Astrocyte (in vitro differentiated cells and primary cell): Measurements from ENCODE around the gene STIM1. TPM values are rescaled to one million over a fixed set of nuclear protein-coding genes. Genes with fewer than 3 reads are reported as not detected.
A peak's percentile ranks its signal among the peaks of the same experiment; 100 is the strongest.

Experiments
- DNase-seq: peaks from one replicate; pipeline ENCODE4 v3.0.0-alpha.2; 2010; ENCODE audit warnings: low read depth
- FAIRE-seq: peaks from 2 replicates; lab custom pipeline; 2011; peaks lifted over from hg19 to GRCh38; lab: Jason Lieb, UNC
- H2AFZ ChIP-seq: 2 replicates; pipeline ENCODE4 v1.6.0; 2012; ENCODE audit warnings: low read depth, low read length, inconsistent platforms
- H3K27ac ChIP-seq: 2 replicates; pipeline ENCODE4 v1.5.1; 2011; ENCODE audit warnings: low read depth, low read length, inconsistent platforms
- H3K27me3 ChIP-seq: 2 replicates; pipeline ENCODE4 v1.6.0; 2011; ENCODE audit warnings: low read length, inconsistent platforms; ENCODE audit not compliant: insufficient read depth
- H3K36me3 ChIP-seq: 2 replicates; pipeline ENCODE4 v1.5.1; 2011; ENCODE audit warnings: low read length, inconsistent platforms; ENCODE audit not compliant: insufficient read depth
- H3K4me1 ChIP-seq: 2 replicates; pipeline ENCODE4 v1.5.1; 2011; ENCODE audit warnings: low read length, inconsistent platforms; ENCODE audit not compliant: insufficient read depth
- H3K4me2 ChIP-seq: 2 replicates; pipeline ENCODE4 v1.6.0; 2012; ENCODE audit warnings: low read length, inconsistent platforms
- H3K4me3 ChIP-seq: 2 replicates; pipeline ENCODE4 v1.5.1; 2011; ENCODE audit warnings: low read depth, mild to moderate bottlenecking, low read length, inconsistent platforms; ENCODE audit not compliant: insufficient read depth
- H3K79me2 ChIP-seq: 2 replicates; pipeline ENCODE4 v1.6.0; 2012; ENCODE audit warnings: mild to moderate bottlenecking, low read length, inconsistent platforms; ENCODE audit not compliant: insufficient read depth
- H3K9ac ChIP-seq: 2 replicates; pipeline ENCODE4 v1.6.0; 2012; ENCODE audit warnings: mild to moderate bottlenecking, low read length, inconsistent platforms
- H3K9me3 ChIP-seq: 2 replicates; pipeline ENCODE4 v1.5.1; 2012; ENCODE audit warnings: low read depth, mild to moderate bottlenecking, low read length, inconsistent platforms; ENCODE audit not compliant: insufficient read depth
- H4K20me1 ChIP-seq: 2 replicates; pipeline ENCODE4 v1.6.0; 2012; ENCODE audit warnings: low read length, inconsistent platforms; ENCODE audit not compliant: insufficient read depth
- H3K27ac Mint-ChIP-seq: one replicate; pipeline ENCODE4 v1.8.0; 2021; ENCODE audit warnings: mild to moderate bottlenecking, mixed read lengths; ENCODE audit not compliant: unreplicated experiment
- H3K27me3 Mint-ChIP-seq: one replicate; pipeline ENCODE4 v1.8.0; 2021; ENCODE audit warnings: low read depth, mixed read lengths; ENCODE audit not compliant: unreplicated experiment
- H3K36me3 Mint-ChIP-seq: one replicate; pipeline ENCODE4 v1.8.0; 2021; ENCODE audit warnings: low read depth, mixed read lengths; ENCODE audit not compliant: unreplicated experiment
- H3K4me1 Mint-ChIP-seq: one replicate; pipeline ENCODE4 v1.8.0; 2021; ENCODE audit warnings: low read depth, mixed read lengths; ENCODE audit not compliant: unreplicated experiment
- H3K4me3 Mint-ChIP-seq: one replicate; pipeline ENCODE4 v1.8.0; 2021; ENCODE audit warnings: mild to moderate bottlenecking, moderate library complexity, mixed read lengths; ENCODE audit not compliant: unreplicated experiment
- H3K9me3 Mint-ChIP-seq: one replicate; pipeline ENCODE4 v1.8.0; 2021; ENCODE audit warnings: mild to moderate bottlenecking, mixed read lengths; ENCODE audit not compliant: unreplicated experiment
- EZH2 ChIP-seq: IDR thresholded peaks from 2 replicates; pipeline ENCODE4 v1.6.1; 2012; ENCODE audit warnings: mild to moderate bottlenecking, low read length, inconsistent platforms; ENCODE audit not compliant: insufficient read depth
- total RNA-seq: library from RNA; stranded (reverse); gene quantifications from 2 replicates; pipeline ENCODE4 v1.2.1, GENCODE V29; 2021
- TF ChIP-seq, protein P1 (sequence below): IDR thresholded peaks from 2 replicates; pipeline ENCODE4 v1.5.1; 2011; ENCODE audit warnings: low read depth, mild to moderate bottlenecking, inconsistent platforms, low read length, moderate library complexity; ENCODE audit not compliant: insufficient read depth

Gene STIM1
- total RNA-seq, 1 donor from 2014 or later = 42.9 TPM

DNA sequence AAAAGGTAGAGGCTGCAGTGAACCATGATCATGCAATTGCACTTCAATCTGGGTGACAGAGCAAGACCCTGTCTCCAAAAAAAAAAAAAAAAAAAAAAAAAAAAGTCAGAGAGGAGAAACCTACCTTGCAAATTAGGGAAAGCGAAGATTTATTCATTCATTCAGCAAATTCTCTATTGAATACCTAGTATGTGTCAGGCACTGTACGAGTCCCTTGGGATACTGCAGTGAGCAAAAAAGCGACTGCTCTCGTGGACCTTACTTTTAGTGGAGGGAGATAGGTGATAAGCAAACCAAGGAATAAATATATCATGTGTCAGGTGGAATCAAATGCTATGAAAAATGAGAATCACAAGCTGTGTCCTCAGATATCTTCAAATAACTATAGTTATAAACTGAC lies 101.3 kb downstream of the STIM1 start:
- peaks cover 26% of the 10 kb centered on the region for H3K4me1 Mint-ChIP-seq
- Histone ChIP-seq H3K4me2 (no peak overlapping the region), H3K9ac (no peak overlapping the region), H3K4me1 (no peaks in the 10 kb centered on the region), H3K79me2 (no peaks in the 10 kb centered on the region), H3K9me3 (no peaks in the 10 kb centered on the region), H2AFZ (no peak overlapping the region), H3K27ac (no peak overlapping the region), H3K4me3 (no peak overlapping the region), H3K27me3 (no peaks in the 10 kb centered on the region), H4K20me1 (no peaks in the 10 kb centered on the region), H3K36me3 (no peaks in the 10 kb centered on the region)
- H3K27ac Mint-ChIP-seq = no peak overlapping the region
- H3K36me3 Mint-ChIP-seq = no peaks in the 10 kb centered on the region
- DNase-seq = no peak
- no peak for FAIRE-seq
- H3K9me3 Mint-ChIP-seq = no peaks in the 10 kb centered on the region
- H3K4me3 Mint-ChIP-seq = no peak overlapping the region
- TF ChIP-seq, protein P1, sequence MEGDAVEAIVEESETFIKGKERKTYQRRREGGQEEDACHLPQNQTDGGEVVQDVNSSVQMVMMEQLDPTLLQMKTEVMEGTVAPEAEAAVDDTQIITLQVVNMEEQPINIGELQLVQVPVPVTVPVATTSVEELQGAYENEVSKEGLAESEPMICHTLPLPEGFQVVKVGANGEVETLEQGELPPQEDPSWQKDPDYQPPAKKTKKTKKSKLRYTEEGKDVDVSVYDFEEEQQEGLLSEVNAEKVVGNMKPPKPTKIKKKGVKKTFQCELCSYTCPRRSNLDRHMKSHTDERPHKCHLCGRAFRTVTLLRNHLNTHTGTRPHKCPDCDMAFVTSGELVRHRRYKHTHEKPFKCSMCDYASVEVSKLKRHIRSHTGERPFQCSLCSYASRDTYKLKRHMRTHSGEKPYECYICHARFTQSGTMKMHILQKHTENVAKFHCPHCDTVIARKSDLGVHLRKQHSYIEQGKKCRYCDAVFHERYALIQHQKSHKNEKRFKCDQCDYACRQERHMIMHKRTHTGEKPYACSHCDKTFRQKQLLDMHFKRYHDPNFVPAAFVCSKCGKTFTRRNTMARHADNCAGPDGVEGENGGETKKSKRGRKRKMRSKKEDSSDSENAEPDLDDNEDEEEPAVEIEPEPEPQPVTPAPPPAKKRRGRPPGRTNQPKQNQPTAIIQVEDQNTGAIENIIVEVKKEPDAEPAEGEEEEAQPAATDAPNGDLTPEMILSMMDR = no peak
- TF ChIP-seq EZH2 = no peak
- H3K27me3 Mint-ChIP-seq = no peaks in the 10 kb centered on the region

DNA sequence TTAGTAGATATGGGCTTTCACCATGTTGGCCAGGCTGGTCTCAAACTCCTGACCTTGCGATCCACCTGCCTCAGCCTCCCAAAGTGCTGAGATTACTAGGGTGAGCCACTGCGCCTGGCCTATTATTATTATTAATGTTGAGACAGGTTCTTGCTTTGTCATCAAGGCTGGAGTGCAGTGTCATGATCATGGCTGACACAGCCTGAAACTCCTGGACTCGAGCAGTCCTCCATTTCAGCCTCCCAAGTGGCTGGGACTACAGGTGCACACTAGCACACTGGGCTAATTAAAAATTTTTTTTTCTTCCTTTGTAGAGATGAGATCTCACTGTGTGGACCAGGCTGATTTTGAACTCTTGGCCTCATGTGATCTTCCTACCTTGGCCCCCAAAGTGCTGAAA lies 102.0 kb downstream of the STIM1 start:
- H4K20me1 ChIP-seq = no peaks in the 10 kb centered on the region
- TF ChIP-seq, protein P1 = no peak
- TF ChIP-seq EZH2 = no peak
- peaks cover 21% of the 10 kb centered on the region for H3K4me1 Mint-ChIP-seq
- H3K4me1 ChIP-seq = no peaks in the 10 kb centered on the region
- H3K79me2 ChIP-seq = no peaks in the 10 kb centered on the region
- H3K36me3 ChIP-seq = no peaks in the 10 kb centered on the region
- H3K27me3 Mint-ChIP-seq = no peaks in the 10 kb centered on the region
- H3K4me3 ChIP-seq = no peak overlapping the region
- DNase-seq (no peak), FAIRE-seq (no peak)
- H3K36me3 Mint-ChIP-seq = no peaks in the 10 kb centered on the region
- H3K9me3 Mint-ChIP-seq = no peaks in the 10 kb centered on the region
- H3K4me2 ChIP-seq = no peak overlapping the region
- no peak overlapping the region for H3K9ac ChIP-seq
- H3K27ac Mint-ChIP-seq = no peak overlapping the region
- no peak overlapping the region for H2AFZ ChIP-seq
- no peak overlapping the region for H3K4me3 Mint-ChIP-seq
- H3K27ac ChIP-seq = no peak overlapping the region
- no peaks in the 10 kb centered on the region for H3K9me3 ChIP-seq
- H3K27me3 ChIP-seq = no peaks in the 10 kb centered on the region

DNA sequence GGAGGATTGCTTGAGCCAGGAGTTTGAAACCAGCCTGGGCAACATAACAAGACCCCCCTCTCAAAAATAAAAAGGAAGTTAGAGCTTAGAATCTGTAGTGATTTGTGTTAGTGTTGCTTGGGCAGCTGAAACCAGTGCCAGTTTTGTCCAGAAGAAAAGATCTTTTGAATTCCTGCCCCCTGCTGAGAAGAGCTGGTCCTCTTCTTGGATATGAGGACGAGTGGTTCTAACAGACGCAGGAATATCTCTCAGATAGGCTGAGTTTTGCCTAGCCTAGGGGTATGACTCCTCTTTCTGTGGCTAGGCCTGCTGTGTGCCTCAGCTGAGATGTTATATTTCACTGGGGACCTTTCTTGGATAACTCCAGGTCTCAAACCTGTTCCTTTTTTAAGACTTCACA lies 102.8 kb downstream of the STIM1 start:
- Mint-ChIP-seq H3K27ac (peak overlapping the region; percentile 36), H3K27me3 (no peaks in the 10 kb centered on the region), H3K4me3 (no peak overlapping the region), H3K36me3 (no peaks in the 10 kb centered on the region), H3K4me1 (peaks cover 18% of the 10 kb centered on the region), H3K9me3 (no peaks in the 10 kb centered on the region)
- TF ChIP-seq, protein P1 = no peak
- no peak for TF ChIP-seq EZH2
- DNase-seq = no peak
- H3K4me1 ChIP-seq = no peaks in the 10 kb centered on the region
- H3K4me3 ChIP-seq = no peak overlapping the region
- H3K79me2 ChIP-seq = no peaks in the 10 kb centered on the region
- H3K27me3 ChIP-seq = no peaks in the 10 kb centered on the region
- no peak overlapping the region for H3K9ac ChIP-seq
- H2AFZ ChIP-seq = no peak overlapping the region
- no peak overlapping the region for H3K27ac ChIP-seq
- H3K4me2 ChIP-seq = no peak overlapping the region
- no peaks in the 10 kb centered on the region for H3K9me3 ChIP-seq
- H3K36me3 ChIP-seq = no peaks in the 10 kb centered on the region
- H4K20me1 ChIP-seq = no peaks in the 10 kb centered on the region
- no peak for FAIRE-seq
